Testis (tissue), 3 donors: ENCODE measurements around the gene ZNF441. TPM values are rescaled to one million over a fixed set of nuclear protein-coding genes. Genes with fewer than 3 reads are reported as not detected.

Experiments used
- DNase-seq: peaks from one replicate; pipeline ENCODE4 v3.0.0-alpha.2; 2019
- H3K27ac ChIP-seq, 2 donors: fragments of 200-600 bp; sonication (generic); one replicate each; pipeline ENCODE4 v1.5.1; 2019
- H3K27me3 ChIP-seq: fragments of 200-600 bp; sonication (generic); one replicate; pipeline ENCODE4 v1.5.1; 2019
- H3K36me3 ChIP-seq: fragments of 200-600 bp; sonication (generic); one replicate; pipeline ENCODE4 v1.5.1; 2017; ENCODE audit warnings: low read depth; ENCODE audit errors: missing control alignments
- H3K4me1 ChIP-seq: fragments of 200-600 bp; sonication (generic); one replicate; pipeline ENCODE4 v1.5.1; 2019
- H3K4me3 ChIP-seq, 2 donors: fragments of 200-600 bp; sonication (generic); one replicate each; pipeline ENCODE4 v1.5.1; 2017 to 2019
- H3K9me3 ChIP-seq: fragments of 200-600 bp; sonication (generic); one replicate; pipeline ENCODE4 v1.5.1; 2017
- CTCF ChIP-seq, 3 experiments: fragments of 450-650 bp in 2 of 3; fragments of 200-600 bp in 1 of 3; sonication (generic) in 1 of 3; IDR thresholded peaks; one replicate each; pipeline ENCODE4 v1.5.1; 2016 to 2019; ENCODE audit warnings: antibody characterized with exemption in 3 of 3, mild to moderate bottlenecking in 2 of 3, moderate library complexity in 1 of 3
- POLR2A ChIP-seq: fragments of 450-650 bp; IDR thresholded peaks from one replicate; pipeline ENCODE4 v1.6.1; 2017; ENCODE audit warnings: antibody characterized with exemption, mild to moderate bottlenecking, moderate library complexity
- WGBS, 2 donors: methylation state at CpG; one replicate each; pipeline ENCODE4 v1.1.5; 2018; 5-methylcytosine and 5-hydroxymethylcytosine counted together
- intact Hi-C: fragments of 100-400 bp; cut with DNase I; formaldehyde crosslinking; loops from one replicate; pipeline ENCODE4 v1.15.1; 2023; ENCODE audit warnings: low total_unique reads
- polyA plus RNA-seq: library from polyadenylated mRNA; stranded (reverse); fragments of 350-450 nt; fragmentation: Illumina TruSeq; extraction: RNeasy Lipid Tissue Mini Kit (QIAGEN cat#74804); gene quantifications from one replicate; pipeline ENCODE4 v1.2.3, GENCODE V29; 2014; ENCODE audit warnings: low read depth, low replicate concordance; ENCODE audit not compliant: insufficient read depth
- total RNA-seq, 2 donors: library from RNA; depleted of rRNA; stranded (reverse); fragments of >200 nt; gene quantifications; one replicate each; pipeline ENCODE4 v1.2.3, GENCODE V29; 2016

The ZNF441 gene
- total and polyA plus RNA-seq, 3 donors from 2014 or later, result 2.4 to 13.8 (median 11.6) TPM

GRCh38 chr19:11798391-11799330 is 31.9 kb downstream of the ZNF441 start, which contains the start of gene ZNF491:
ZNF491 (plus strand) TSS chr19:11798523; CDS start chr19:11805954, 7,431 bp downstream.
- peak; percentile 95 for DNase-seq
- Histone ChIP-seq H3K27ac (peak within 1 kb of the TSS in 1 of 2 donors; percentile 34), H3K36me3 (no peaks in the 10 kb centered on the region), H3K4me1 (peaks cover 11% of the 10 kb centered on the region), H3K27me3 (no peaks in the 10 kb centered on the region), H3K9me3 (no peaks in the 10 kb centered on the region), H3K4me3 (peak within 1 kb of the TSS; percentile 60 to 62)
- 0% methylated on average over 28 to 54 of the region's 56 CpGs for WGBS, 2 donors
- intact Hi-C loops, result no loop called here
- peak in 1 of 3 experiments; percentile 28 for TF ChIP-seq CTCF (IDR thresholded peaks at IDR 0.05)
- TF ChIP-seq POLR2A, result no peak

GRCh38 chr19:11806354-11807098 is 39.7 kb downstream of the ZNF441 start:
- Histone ChIP-seq H3K36me3 (no peaks in the 10 kb centered on the region), H3K27ac (no peak overlapping the region), H3K27me3 (no peaks in the 10 kb centered on the region), H3K4me1 (no peaks in the 10 kb centered on the region), H3K9me3 (no peaks in the 10 kb centered on the region), H3K4me3 (no peak overlapping the region)
- WGBS, 2 donors, result 91 to 92% methylated on average over 11 of the region's 11 CpGs
- TF ChIP-seq CTCF (IDR thresholded peaks at IDR 0.05) (no peak), POLR2A (no peak)
- intact Hi-C loops, result no loop called here
- no peak for DNase-seq

- intact Hi-C loops, result no loop called here
- H3K27ac ChIP-seq, result no peak overlapping the region
- 87 to 90% methylated on average over 2 of the region's 2 CpGs for WGBS, 2 donors
- H3K9me3 ChIP-seq, result no peaks in the 10 kb centered on the region
- H3K27me3 ChIP-seq, result no peaks in the 10 kb centered on the region
- no peak overlapping the region for H3K4me3 ChIP-seq
- H3K36me3 ChIP-seq, result no peaks in the 10 kb centered on the region
- no peaks in the 10 kb centered on the region for H3K4me1 ChIP-seq
- TF ChIP-seq POLR2A (no peak), CTCF (IDR thresholded peaks at IDR 0.05) (no peak)
- no peak for DNase-seq
Observed at GRCh38 chr19:11807099-11807380, 40.2 kb downstream of the ZNF441 start.

GRCh38 chr19:11813703-11814028 is 46.9 kb downstream of the ZNF441 start:
- H3K36me3 ChIP-seq, result no peaks in the 10 kb centered on the region
- peak overlapping the region; percentile 96 to 98 for H3K4me3 ChIP-seq
- H3K27me3 ChIP-seq, result no peaks in the 10 kb centered on the region
- peak overlapping the region in 1 of 2 donors; percentile 86 for H3K27ac ChIP-seq
- H3K9me3 ChIP-seq, result no peaks in the 10 kb centered on the region
- TF ChIP-seq CTCF (IDR thresholded peaks at IDR 0.05), result no peak
- no peak for TF ChIP-seq POLR2A
- intact Hi-C loops, result no loop called here
- WGBS, 2 donors, result 0% methylated on average over 5 to 6 of the region's 6 CpGs
- DNase-seq, result no peak
- no peaks in the 10 kb centered on the region for H3K4me1 ChIP-seq
